IPS-11a (cell line): ENCODE results near the gene TANC1.

Experiments
- H3K4me3 ChIP-seq: one replicate; pipeline ENCODE4 v1.5.1; 2013; ENCODE audit warnings: low read depth, low read length, control low read depth

Gene TANC1

DNA sequence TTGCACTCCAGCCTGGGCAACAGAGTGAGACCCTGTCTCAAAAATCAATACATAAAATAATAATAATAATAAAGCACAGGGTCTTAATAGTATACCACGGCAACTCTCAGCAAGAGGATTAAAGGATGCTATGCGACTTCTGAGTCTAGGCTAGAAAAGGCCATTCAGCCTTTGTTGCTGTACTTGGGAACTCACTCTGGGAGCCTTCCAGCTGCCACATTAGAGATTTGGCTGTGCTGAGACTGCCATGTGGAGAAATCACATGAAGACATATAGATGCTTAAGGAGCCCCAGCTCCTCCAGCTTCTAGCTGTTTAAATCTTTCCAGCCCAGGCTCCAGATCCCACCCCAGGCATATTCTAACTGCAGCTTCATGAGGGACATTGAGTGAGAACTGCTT is 8.2 kb upstream of the TANC1 start:
- no peak overlapping the region for H3K4me3 ChIP-seq

DNA sequence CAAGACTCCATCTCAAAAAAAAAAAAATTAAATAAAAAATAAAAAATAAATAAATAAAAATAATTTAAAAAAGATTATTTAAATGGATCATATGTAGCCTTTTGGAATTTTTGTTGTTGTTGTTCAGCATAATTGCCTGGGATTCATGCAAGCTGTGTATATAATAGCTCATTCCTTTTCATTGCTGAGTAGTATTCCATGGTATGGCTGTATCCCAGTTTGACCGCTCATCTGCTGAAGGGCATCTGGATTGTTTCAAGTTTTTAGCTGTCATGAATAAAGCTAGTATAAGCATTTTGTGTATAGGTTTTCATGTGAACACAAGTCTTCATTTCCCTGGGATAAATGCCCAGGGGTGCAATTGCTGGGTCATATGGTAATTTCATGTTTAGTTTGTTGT is 6.4 kb upstream of the TANC1 start:
- H3K4me3 ChIP-seq, result no peak overlapping the region

DNA sequence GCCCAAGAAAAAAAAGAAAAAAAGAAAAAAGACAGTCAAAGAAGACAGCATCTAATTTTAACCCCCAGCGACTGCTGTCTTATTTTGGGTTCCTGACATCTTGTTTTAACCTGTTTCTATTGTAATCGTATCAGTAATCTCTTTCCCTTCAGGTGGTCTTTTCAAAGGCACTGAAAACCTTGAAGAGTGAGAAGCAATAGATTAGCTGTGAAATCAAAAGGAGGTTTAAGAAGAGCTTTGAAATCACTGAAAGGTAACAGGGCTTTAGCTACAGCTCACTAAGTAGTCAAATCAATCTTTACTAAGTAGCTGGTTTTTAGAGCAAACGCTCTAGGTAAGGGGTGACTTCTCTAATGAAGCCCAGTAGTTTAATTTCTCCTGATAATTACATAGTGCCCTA is 5.4 kb upstream of the TANC1 start:
- no peak overlapping the region for H3K4me3 ChIP-seq

- no peak overlapping the region for H3K4me3 ChIP-seq
Observed at GRCh38 chr2:158965107-158965506, 3.3 kb upstream of the TANC1 start.

GRCh38 chr2:158965641-158966040 is 2.8 kb upstream of the TANC1 start:
- H3K4me3 ChIP-seq, result no peak overlapping the region

- no peak overlapping the region for H3K4me3 ChIP-seq
Observed at GRCh38 chr2:158966312-158966711, 2.1 kb upstream of the TANC1 start.

DNA sequence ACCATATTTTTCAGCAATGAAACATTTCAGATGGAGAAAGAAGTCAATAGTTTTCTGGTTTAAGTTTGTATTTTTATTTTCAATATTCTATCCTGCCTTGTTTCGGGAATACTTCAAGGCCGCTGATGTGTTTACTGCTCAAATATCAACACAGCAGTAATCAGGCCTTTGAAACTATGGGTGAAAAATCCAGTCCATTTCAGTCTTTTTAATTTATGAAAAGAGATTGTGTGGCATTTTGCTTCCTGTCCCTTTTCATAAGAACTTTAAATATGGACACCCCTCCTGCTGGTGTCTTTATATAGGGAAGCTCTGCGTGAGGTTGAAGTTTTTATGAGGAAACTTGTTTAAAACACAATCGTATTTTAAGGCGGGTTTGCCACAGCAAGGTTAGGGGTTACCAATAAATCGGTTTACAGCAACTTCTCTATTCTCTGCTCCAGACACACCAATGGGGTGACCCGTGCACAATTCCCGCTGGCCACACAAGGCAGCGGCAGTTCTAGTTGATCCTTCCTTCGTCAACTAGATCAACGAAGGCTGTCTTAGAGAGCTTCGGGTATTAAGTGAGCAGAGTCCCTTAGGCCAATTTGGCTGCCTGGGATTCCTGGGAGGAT is 1.2 kb upstream of the TANC1 start:
- peak overlapping the region; percentile 60 for H3K4me3 ChIP-seq

DNA sequence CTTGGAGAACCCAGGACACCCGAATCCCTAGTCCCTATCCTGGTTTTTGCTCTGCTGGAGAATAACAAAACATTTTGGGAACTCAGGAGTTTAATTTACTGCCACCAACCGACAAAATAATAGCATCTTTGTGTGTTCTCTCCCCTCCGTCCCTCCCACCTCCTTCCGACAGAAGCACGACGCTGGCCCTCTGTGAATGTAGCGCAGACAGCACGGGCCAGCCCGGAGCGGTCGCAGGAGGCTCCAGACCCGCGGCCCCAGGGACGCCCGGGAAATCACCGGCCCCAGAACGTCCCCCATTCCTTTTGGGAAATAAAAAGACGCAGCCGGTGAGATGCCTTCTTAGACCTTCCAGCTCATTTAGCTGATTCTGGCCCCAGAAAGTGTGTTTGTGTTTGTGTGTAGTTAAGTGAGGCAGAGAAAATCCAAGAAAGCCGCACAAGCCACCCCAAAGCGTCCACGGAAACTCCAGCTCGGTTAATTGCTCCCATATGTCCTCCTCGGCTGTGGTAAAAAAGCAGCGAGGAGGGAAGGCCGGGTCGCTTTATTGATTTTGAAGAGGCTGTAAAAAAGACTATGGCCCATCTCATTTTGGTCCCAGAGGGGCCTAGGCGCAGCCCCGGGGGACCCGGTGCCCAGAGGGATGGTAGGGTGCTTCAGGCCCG is 577 bp upstream of the TANC1 start:
- H3K4me3 ChIP-seq, result peak overlapping the region; percentile 60

DNA sequence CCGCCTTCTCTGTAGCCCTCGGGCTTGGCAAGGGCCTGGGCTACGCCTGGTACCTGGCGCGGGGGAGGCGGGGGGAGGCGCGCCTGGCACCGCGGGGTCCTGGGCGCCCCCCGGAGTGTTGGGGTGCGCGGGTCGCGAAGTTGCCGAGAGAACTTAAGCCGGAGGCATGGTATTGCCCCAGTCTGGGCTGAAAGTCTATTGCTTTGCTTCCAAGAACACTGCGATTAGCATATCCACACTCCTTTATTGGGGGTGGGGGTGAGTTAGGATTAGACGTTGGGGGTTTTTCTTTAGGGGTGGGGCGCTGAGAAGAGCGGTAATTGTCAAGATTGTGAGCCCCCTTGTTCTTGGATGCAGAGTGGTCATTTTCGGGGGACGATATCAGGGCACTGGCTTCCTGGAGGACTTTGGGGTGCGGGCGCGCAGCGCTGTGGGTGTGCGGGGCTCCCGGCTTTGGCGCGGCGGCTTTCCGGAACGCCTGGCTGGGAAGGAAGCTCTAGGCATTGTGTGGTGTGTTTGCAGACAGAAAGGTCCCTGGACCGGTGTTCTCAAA is 798 bp downstream of the TANC1 start:
- peak overlapping the region; percentile 60 for H3K4me3 ChIP-seq

DNA sequence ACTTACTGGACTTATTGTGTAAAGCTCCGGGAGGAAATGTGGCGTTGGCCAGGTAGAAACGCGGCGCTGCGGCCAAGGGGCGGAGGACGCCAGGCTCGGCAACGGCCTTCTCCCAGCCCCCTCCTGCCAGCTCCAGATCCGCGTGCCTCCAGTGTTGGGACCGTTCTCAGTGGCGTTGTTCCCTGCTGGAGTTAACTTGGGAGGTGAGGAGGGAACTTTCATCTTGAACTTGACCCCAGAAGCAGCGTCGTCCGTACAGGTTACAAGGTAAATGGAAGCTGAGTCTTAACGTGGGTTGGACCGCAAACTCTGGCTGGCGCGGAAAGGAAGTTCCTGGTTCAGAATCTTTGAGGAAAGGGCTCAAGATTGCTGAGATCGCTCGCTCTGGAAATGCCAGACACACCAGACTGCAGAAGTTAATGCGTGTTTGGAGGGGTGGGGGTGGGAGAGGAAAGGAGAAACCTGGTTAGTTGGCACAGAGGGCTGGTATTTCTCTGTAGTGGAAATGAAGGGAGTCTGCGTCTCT is 1.3 kb downstream of the TANC1 start:
- H3K4me3 ChIP-seq, result peak overlapping the region; percentile 60

DNA sequence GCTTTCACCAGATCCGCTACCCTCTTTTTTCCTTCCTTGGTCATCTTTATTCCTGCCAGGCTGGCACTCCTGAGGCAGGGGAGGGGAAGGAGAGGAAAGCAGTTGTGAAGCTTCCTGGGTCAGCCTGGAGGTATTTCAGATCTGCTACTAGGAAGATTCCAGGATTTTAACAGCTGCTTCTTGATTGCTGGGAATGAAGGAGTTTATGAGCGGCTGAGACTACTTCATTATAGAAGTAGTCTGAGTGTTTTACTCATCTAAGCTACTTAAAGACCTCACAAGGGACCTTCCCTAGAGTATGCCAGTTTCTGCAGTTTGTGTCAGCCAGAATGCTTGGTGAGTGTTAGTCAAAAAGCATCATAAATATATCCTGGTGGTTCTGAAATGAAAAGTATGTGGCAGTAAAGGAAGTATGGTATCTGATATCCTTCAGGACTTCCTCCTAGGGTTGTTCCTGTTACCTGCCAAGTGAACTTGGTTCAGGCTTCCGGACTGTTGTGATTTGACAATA is 1.9 kb downstream of the TANC1 start:
- peak overlapping the region; percentile 60 for H3K4me3 ChIP-seq

DNA sequence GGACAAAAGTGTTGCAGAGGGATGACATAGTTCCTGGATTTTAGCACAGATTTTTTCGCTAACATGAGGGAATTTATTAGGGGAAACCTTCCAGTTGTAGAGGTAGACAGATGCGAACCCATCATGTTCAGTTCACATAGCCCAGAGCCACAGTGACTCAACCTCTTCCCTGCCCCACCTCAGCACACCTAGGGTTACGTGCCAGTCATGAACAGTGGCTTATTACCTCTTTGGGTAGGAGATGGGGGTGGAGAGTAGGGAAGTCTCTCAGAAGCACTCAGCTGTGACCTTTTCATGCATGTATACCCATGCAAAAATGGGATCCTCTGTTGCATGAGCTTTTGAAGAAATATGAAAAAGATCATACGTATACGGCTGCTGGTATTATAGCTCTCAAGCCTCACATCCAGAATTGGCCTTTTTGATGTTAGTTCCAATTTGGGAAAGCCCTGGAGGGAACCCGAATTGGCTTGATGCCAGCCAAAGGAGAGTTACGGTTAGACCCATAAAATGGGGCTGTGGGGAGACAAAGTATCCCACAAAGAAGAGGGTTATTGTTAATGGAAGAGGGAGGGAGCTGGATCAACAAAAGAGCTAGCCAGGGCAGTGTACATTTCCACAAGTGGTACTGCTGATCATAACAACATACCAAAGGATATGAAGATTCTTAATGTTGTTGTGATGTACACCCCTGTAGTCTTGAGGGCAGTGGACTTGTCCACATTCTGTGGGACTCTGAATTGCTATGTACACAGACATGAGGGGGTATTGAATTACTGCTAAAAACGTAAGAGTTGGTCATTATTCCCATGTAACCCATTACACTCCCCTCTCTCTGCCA is 4.9 kb downstream of the TANC1 start:
- no peak overlapping the region for H3K4me3 ChIP-seq

- no peak overlapping the region for H3K4me3 ChIP-seq
Observed at GRCh38 chr2:158975271-158975921, 7.0 kb downstream of the TANC1 start.

- no peak overlapping the region for H3K4me3 ChIP-seq
Observed at GRCh38 chr2:158979772-158980171, 11.3 kb downstream of the TANC1 start.

DNA sequence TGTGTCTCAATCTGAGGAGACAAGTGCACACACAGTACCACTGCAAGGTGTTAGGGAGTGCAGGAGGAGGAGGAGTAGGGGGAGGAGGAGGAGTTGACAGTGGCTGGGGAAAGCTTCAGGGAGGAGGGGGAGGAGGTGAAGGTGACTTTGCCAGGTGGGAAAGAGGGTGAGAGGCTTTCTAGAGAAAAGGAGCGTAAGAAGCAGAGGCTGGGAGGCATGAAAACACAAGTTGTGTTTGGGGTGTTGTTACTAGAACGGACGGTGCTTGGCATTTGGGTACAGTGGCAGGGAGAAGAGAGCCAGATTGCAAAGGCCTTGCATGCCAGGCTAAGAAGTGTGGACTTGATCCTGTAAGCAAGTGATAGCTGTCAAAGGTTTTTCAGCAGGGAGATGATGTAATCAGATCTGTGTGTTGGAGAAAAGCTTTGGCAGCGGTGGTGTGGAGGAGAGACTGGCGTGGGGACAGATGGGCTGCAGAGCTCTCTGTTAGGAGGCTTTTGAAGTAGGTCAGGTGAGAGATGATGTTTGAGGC is 16.2 kb downstream of the TANC1 start:
- no peak overlapping the region for H3K4me3 ChIP-seq

- H3K4me3 ChIP-seq, result no peak overlapping the region
Observed at GRCh38 chr2:158988501-158988900, 20.1 kb downstream of the TANC1 start.

DNA sequence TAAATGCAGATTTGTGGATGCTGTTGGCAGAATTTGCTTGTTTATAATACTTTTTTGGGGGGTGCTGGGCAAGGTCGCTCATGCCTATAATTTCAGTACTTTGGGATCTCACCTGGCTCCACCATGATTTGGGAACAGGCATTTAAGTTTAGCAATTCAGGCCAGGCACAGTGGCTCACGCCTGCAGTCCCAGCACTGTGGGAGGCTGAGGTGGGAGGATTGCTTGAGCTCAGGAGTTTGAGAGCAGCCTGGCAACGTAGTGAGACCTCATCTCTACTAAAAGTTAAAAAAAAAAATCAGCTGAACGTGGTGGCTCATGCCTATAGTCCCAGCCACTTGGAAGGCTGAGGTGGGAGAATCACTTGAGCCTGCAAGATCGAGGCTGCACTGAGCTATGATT is 20.7 kb downstream of the TANC1 start:
- no peak overlapping the region for H3K4me3 ChIP-seq

DNA sequence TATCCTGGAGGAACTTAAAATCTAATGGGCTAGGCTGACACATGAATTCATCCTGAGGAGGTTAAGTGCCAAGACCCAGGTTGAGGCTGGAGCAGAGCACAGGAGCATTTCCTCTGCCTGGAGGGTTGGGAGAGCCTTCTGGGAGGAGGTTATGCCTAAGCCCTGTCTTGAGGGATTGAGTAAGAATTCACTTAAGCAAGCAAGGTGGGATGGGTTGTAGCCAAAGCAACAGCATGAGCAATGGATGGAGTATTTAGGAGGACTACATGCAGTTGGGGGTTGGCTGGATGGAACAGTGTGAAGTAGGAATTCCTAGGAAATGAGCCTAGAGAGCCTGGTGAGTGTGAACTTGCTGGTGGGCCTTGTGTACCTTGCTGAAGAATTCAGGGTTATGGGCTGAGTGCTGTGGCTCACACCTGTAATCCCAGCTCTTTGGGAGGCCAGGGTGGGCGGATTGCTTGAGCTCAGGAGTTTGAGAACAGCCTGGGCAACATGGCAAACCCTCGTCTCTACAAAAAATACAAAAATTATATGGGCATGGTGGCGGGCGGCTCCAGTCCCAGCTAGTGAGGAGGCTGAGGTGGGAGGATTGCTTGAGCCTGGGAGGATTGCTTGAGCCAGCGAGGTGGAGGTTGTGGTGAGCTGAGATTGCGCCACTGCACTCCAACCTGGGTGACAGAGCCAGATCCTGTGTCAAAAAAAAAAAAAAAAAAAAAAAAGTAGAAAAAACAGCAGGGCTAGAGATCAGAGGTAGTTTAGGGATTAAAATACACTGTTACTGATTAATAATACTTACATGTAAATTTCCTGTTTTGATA is 22.2 kb downstream of the TANC1 start:
- H3K4me3 ChIP-seq, result no peak overlapping the region

GRCh38 chr2:158993030-158993429 is 24.6 kb downstream of the TANC1 start:
- H3K4me3 ChIP-seq, result no peak overlapping the region
